ENCODE data around the gene SLCO4A1.
"Not testable (repeated sequence)": the region's sequence is repeated elsewhere in the genome, so short reads cannot be mapped to it uniquely, and the experiment has no call there.

Gene SLCO4A1

DNA sequence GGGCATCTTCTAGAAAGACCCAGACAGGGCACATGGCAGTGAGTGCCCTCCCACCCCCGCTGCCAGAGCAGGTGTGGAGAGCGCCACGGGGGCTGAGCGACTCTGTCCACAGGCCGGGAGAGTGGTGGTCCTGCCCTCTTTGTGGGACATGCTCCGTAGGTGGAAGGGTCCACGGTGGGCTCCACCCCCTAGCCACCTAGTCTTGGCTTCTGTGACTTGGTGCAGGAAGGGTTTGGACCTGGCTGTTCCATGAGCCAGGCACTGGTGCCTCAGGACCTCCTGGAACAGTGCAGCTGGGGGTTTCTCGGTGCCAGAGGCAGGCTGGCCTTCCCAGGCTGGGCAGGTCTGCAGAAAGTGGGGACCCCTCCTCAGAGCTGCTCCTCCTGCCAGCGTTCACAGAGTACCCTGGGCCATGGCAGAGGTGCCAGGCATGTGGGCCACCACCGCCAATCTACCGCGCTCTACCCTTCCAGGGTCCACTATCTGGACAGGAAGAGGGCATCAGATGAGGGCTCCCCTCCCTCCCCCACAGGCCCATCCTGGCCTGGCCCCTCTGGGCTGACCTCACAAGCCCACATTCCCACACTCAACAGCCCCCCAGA is 23.0 kb downstream of the SLCO4A1 start:
- no peak for DNase-seq (ENCODE audit: low read depth)

DNA sequence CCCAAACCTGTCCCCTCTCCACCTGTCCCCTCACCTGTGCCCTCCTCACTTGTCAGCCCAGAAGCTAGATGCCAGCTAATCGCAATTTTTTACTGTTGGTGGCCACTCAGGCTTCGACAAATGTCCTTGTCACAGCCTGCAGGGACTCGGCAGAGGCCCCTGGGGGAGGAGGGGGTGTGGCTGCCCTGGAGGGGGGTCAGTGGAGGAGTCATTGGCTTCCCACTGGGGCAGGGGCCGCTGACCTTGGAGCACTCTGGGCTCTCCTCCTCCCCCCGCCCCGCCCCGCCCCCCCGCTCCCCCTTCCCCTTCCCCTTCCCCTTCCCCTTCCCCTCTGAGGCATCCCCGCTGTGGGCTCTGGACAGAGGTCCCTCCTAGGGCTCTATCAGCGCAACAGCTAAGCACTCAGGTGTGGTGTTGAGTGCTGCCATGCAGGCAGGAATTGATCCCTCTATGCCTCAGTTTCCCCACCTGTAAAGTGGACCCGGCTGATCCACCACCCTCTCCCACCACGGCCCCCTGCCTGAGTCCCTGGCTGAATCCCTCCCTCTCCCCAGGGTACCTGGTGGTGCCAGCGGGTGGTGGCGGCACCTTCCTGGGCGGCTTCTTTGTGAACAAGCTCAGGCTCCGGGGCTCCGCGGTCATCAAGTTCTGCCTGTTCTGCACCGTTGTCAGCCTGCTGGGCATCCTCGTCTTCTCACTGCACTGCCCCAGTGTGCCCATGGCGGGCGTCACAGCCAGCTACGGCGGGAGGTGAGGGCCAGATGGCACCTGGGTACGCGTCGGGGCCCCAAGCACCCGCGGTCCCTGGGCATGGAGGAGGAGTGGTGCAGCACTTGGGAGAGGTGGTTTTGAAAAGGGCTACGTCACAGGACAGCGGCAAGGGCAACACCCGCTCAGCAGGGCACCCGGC is 23.8 kb downstream of the SLCO4A1 start:
- DNase-seq (ENCODE audit: low read depth), result no peak

DNA sequence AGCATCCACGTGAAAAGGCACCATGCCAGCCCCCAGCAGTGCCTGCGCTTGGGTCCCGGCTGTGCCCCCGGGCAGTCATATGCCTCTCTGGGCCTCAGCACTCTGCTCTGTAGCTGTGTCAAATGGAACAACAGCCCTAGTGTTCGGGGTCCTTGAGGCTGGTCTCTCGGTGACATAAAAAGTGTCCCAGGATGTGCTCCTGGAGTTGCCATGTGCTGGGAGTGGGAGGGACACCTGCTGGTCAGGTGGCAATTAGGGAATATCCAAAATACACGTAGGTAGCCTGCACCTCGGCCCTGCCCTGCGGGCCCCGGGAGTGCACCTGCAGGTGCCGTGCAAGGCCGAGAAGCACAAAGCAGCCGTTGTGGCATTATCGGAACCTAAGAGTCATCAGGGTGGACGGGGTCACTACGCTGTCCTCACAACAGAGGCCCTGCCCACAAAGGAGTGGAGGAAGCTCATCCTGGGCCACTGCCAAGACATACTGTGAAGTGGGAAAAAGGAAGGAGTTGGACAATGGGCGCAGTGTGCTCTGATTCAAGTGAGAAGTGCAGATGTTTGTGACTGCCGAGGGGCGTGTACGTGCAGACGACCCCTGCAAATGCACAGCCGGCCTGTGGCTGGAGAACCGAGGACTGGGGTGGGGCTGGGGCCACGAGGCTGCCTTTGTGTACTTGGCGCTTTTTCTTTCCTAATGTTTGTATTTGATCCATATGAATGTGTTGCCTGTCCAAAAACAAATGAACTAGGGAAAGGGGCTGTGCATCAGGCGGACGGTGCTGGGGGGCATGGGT is 24.6 kb downstream of the SLCO4A1 start:
- no peak for DNase-seq (ENCODE audit: low read depth)

DNA sequence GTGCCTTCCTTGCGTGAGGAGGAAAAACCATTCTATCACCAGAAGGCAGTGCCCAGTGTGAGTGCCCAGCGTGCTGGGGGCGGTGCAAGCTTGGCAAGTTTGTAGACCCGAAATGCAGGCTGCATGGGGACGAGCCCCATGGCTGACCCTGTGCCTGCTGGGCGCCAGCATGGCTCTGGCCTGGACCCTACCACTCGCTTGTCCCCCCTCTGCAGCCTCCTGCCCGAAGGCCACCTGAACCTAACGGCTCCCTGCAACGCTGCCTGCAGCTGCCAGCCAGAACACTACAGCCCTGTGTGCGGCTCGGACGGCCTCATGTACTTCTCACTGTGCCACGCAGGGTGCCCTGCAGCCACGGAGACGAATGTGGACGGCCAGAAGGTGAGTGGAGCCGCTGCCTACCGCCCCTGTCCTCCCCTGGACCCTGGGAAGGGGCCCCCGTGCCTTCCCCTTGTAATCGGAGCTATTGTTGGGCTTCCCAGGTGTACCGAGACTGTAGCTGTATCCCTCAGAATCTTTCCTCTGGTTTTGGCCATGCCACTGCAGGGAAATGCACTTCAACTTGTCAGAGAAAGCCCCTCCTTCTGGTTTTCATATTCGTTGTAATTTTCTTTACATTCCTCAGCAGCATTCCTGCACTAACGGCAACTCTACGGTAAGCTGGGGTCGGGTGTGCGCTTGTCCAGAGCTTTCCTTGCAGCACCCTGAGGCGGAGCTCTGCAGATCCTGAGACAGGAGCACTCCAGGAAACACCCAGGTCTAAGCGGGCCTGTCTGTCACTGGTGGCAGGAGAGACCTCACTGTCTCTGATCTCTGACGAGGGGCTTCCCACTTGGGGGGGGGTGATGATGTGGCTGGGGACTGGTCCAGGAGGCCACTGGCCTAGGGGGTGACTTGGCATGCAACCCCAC is 25.5 kb downstream of the SLCO4A1 start:
- no peak for DNase-seq (ENCODE audit: low read depth)

DNA sequence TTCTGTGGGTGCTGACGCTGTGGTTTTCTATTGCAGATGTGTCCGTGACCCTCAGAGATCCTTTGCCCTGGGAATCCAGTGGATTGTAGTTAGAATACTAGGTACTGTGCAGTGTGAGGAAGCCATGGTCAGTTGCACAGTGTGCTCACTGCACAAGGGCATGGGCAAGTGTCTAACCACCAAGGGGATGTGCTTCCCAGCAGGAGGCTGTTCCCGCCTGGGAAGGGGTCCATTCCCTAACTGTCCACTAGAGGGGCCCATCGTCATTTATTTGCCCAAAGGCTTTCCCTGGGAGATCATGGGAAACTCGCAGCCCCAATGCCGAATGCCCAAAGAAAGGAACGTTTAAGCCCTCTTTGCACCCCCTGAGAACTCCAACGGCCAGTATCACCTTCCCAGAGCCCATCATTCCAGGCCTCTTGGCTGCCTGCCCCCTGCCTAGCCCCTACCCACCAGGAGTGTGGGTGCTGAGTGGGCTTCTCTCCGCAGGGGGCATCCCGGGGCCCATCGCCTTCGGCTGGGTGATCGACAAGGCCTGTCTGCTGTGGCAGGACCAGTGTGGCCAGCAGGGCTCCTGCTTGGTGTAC is 26.2 kb downstream of the SLCO4A1 start:
- DNase-seq (ENCODE audit: low read depth), result peak; percentile 9

DNA sequence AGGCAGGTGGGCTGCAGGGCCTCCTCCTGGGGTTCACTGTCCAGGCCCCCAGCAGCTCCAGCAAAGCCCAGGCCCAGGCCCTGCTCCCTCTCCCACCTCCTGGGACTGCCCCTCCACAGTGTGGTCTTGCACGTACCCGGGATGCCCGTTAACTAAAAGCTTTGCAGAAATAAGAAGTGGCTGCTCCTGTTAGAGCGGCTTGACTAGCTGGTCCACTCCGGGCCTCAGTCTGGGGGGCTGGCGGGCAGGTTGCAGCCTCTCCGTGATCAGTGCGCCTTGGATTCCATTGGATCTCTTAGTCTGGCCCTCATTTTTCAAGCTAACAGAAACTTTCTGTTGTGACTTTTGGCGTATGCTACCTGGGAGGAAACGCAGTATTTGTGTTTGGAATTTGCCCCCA is 26.9 kb downstream of the SLCO4A1 start:
- DNase-seq (ENCODE audit: low read depth), result no peak

DNA sequence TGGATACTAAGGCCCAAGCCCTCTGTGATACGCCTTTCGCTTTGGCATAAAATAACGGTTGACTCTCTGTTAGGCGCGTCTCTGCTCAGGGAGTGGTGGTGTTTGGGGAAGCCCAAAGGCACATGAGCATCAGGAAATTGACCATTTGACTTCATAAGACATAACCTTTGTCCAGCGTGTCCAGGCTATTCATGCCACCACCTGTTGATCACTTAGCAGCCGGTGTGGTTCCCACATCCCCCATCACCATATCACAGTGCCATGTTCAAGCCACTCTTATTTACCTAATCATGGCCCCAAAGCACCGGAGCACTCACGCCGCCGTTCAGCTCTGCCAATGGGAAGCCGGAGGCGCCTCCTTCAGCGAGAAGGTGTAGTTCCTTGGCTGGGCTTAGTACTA is 27.9 kb downstream of the SLCO4A1 start:
- no peak for DNase-seq (ENCODE audit: low read depth)

DNA sequence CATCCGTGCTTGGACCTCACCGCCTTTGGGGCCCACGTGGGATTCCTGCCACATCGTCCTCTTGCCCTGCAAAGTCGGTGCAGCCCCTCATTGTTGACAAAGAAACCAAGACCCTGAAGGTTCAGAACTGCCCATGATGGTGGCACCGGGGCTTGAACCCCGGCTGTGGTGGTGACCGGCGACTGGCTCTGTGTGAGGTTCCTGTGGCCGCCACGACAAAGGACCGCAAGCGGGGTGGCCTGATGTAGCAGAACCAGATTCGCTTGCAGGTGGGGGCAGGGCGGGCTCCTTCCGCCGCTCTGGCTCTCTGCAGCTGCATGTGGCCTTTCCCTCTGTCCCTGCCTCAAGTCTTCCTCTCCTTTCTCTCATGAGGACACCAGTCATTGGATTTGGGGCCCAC is 28.7 kb downstream of the SLCO4A1 start:
- no peak for DNase-seq (ENCODE audit: low read depth)

DNA sequence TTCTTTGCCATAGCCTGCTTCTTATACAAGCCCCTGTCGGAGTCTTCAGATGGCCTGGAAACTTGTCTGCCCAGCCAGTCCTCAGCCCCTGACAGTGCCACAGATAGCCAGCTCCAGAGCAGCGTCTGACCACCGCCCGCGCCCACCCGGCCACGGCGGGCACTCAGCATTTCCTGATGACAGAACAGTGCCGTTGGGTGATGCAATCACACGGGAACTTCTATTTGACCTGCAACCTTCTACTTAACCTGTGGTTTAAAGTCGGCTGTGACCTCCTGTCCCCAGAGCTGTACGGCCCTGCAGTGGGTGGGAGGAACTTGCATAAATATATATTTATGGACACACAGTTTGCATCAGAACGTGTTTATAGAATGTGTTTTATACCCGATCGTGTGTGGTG is 29.5 kb downstream of the SLCO4A1 start:
- no peak for DNase-seq (ENCODE audit: low read depth)

DNA sequence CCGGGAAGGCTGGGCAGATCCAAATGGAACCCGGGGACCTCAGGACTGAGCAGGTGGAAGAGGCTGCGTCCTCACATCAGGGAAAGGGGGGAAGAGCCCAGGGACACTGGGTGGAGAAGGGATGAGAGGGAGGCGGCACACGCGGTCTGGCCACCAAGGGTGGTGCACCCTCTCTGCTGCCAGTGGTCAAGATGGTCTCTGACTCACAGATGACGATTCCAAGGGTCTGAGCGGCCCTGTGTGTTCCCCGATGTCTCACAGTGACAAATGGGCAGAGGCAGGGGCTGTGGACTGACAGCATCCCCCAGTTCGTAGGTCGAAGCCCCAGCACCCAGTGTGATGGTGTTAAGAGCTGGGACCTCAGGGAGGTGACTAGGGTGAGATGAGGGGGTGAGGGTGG is 32.1 kb downstream of the SLCO4A1 start:
- no peak for DNase-seq (ENCODE audit: low read depth)

DNA sequence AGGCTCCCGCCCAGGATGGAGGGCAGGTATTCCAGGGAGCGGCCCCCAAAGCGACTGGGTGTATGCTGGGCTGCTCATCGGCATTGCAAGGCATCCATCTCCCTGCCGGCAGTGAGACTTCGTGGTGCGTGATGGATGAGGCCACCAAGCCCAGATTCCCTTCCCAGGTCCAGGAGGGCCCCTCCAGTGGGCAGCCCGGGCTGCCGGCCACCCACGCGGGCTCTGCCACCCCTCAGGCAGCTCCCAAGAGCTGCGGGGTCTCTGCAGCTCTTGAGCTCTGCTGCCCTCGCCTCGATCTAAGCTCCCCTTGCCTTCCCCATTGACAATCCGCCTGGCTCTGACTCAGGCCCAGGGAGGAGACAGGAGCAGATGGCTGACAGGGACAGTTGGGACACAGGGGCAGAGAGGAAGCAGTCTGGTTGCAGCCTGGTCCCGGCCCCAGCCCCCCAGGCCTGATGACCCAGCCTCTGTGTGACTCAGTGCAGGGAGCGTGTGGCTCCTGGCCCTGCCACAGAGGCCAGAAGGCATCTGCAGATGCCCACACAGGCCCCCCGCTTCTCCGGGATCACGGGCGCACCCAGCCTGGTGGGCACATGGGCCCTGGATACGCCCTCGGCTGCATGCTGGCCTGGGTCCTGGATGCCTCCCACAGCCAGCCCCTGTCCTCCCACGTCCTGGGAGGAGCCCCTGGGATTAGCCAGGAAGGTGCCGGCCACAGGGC is 33.0 kb downstream of the SLCO4A1 start:
- DNase-seq (ENCODE audit: low read depth), result no peak

DNA sequence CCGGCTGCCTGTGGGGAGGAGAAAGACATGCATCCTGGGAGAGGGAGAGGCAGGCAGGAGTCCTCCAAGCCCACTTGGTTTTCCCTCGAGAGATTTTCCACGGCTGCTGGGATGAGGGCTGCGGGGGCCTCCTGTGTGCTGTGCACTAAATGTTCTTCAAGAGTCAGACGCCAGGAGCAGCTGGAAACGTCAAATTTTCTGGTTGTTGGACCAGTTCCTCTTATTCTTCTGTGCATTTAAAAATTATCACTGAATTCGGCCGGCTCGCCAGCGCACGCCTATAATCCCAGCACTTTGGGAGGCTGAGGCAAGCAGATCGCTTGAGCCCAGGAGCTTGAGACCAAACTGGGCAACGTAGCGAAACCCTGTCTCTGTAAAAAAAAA is 33.6 kb downstream of the SLCO4A1 start:
- no peak for DNase-seq (ENCODE audit: low read depth)

DNA sequence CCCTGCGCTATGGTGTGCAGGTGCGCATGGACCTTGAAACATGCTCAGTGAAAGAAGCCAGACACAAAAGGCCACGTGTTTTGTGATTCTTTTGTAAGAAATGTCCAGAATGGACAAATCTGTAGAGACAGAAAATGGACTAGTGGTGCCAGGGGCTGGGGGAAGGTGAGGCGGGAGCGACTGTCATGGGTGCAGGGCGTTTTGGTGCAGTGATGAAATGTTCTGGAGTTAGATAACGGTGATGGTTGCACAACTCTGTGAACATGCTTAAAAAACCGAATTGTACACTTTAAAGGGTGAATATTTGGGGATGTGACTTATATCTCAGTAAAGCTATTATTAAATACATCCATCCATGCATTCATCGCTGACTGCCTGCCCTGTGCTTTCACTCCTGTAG is 34.7 kb downstream of the SLCO4A1 start:
- no peak for DNase-seq (ENCODE audit: low read depth)

DNA sequence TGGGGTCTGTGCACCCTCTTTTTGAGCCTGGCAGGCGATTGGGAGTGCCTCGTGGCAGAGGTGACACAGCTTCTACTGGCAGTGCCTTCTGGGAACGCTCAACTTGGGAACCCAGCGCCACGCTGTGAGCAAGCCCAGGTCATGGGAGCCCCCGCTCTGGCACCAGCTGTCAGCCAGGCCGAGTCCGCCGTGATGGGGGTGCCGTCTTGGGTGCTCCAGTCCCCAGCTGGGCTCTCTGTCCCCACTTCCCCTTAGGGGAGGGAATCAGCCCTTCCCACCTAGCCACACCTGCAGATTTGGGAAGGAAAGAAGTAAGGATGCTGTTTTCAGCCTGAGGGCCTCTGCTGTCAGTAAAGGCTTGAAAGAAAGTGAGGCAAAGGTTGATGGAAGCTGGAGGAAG is 35.4 kb downstream of the SLCO4A1 start:
- no peak for DNase-seq (ENCODE audit: low read depth)

DNA sequence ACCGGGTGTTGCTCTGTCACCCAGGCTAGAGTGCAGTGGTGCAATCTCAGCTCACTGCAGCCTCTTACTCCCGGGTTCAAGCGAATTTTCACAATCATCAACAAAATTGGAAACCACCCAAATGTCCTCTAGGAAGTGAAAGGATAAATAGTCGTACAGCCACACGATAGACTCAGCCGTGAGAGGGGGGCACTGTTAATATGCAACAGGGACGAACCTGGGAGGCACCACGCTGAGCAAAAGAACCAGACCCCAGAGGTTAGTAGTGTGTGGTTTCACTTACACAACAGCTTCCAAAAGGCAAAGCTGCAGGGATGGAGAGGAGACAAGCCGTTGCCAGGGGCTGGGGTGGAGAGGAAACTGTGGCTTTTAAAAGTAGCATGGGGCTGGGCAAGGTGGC is 36.2 kb downstream of the SLCO4A1 start:
- no peak for DNase-seq (ENCODE audit: low read depth)

DNA sequence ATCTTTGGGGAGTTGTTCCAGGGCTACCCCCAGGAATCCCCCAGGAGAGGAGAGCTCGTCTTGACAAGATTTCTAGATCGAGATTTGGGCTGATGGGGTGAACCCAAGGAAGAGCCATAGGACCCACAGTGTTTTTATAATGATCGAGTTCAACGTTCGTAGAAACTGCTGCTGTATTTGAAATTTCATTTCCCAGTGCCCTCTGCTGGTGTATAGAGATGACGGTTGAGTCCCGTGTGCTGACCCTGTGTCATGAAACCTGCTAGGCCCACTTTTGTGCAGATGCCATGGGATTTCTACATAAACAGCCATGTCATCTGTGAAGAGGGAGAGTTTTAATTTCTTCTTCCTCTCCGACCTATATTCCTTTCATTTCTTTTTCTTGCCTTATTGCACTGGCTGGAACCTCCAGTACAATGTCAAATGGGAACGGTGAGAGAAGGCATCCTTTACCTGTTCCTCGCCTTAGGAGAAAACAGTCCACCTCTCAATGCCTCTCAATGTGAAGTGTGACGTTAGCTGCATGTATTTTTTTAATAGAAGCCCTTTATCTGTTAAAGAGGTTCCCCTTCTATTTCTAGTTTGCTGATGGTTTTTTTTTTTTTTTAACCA is 37.8 kb downstream of the SLCO4A1 start:
- DNase-seq (ENCODE audit: low read depth), result no peak

DNA sequence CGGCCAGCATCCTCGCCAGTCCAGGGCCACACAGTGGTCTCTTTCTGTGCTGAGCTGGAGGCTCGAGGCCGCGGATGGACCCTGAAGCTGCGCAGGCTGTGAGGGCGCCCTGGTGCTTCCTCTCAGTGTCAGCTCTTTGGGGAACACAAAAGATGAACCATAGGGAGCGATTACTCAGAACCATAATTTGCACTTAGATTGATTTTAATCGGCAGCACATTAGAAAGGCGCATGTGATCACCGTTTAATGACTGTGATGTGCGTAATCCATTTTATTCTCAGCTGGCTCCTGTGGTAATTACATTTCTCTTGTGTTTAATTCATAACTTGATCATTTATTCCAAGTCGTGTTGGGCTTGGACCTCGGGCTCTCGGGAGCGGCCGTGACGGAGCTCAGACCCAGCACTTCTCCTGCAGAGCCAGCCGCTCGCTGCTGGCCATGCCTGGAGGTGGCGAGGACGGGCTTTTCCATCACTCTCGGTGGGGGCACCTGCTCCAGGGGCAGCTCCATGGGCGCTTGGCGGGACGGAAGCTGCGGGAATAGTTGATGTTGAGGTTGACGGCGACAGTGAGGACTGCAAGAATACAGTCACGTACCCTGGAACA is 40.7 kb downstream of the SLCO4A1 start:
- no peak for DNase-seq (ENCODE audit: low read depth)

DNA sequence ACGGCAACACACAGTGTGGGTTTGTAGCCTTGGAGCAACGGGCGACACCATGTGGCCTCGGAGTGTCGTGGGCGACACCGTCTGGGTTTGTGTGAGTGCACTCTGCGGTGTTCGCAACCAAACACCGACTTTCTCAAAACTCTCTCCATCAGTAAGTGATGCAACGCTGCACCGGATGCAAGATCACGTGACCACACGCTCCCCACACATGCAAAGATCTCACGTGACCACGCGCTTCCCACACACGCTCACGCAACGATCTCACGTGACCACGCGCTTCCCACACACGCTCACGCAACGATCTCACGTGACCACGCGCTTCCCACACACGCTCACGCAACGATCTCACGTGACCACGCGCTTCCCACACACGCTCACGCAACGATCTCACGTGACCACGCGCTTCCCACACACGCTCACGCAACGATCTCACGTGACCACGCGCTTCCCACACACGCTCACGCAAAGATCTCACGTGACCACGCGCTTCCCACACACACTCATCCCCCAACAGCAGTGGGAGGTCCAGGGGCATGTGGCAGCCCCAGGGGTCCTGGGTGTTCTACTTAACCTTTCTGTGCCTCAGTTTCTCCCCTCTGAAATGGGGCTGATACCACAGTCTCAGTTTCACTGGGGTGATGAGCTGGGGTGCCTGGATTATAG is 41.5 kb downstream of the SLCO4A1 start:
- not testable (repeated sequence) for DNase-seq (ENCODE audit: low read depth)

DNA sequence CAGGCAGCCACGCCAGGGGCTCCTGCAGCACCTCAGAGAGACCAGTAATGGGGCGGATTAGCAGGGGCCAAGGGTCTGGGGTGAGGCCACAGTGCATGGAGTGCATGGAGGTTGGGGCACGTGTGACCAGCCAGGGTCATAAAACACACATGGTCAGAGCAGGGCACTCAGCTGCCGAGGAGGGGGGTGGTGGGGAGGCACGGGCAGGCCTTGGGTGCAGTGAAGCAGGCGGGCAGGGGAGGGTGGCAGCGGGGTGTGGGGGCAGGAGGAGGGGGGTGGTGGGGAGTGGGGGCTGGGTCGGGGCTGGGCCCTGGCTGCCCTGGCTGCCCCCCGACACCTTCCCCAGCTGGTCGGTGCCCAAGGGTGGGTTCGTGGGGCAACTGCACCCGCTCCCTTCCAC is 42.7 kb downstream of the SLCO4A1 start:
- DNase-seq (ENCODE audit: low read depth), result no peak
